HepG2 (cell line): Measurements from ENCODE around the gene CKS2. TPM values are rescaled to one million over a fixed set of nuclear protein-coding genes. Genes with fewer than 3 reads are reported as not detected.

ENCODE experiments used
- ATAC-seq: fragments of 200-7000 bp; cut with Tn5 transposase; 3 replicates; pipeline ENCODE4 v1.9.1; 2020; ENCODE audit warnings: mild to moderate bottlenecking, moderate library complexity
- BruUV-seq: library from RNA; stranded (reverse); fragments of 400-500 nt; replicated peaks from 2 replicates; lab custom pipeline; 2021; lab: Mats Ljungman, UMichigan
- CTCF ChIA-PET: fragments of 300-600 bp; formaldehyde crosslinking; extraction: SDS; loops from one replicate; lab custom pipeline; 2021; ENCODE audit warnings: low total read pairs, inconsistent platforms, low intra/inter-chr PET ratio; lab: Yijun Ruan, JAX
- POLR2A ChIA-PET: fragments of 350-600 bp; sonication (Branson Sonifier 250); formaldehyde crosslinking; loops from one replicate; lab custom pipeline; 2020; ENCODE audit warnings: antibody characterized with exemption, inconsistent platforms; lab: Yijun Ruan, JAX
- DNase-seq: peaks from one replicate; pipeline ENCODE4 v3.0.0-alpha.2; 2015; ENCODE audit warnings: low spot score
- FAIRE-seq: peaks from 3 replicates; lab custom pipeline; 2011; peaks lifted over from hg19 to GRCh38; lab: Jason Lieb, UNC
- H2AFZ ChIP-seq: one replicate; pipeline ENCODE4 v1.6.1; 2011; ENCODE audit warnings: low read length, inconsistent platforms
- H3K27ac ChIP-seq: fragments of 300-600 bp; 3 replicates; pipeline ENCODE4 v1.8.0; 2011; ENCODE audit warnings: mixed run types, mild to moderate bottlenecking, mixed read lengths, low read length, inconsistent platforms; ENCODE audit not compliant: insufficient read depth; ENCODE audit errors: extremely low read length
- H3K27me3 ChIP-seq, 2 experiments: fragments of 200-600 bp in 1 of 2; 2 replicates in 1 of 2; 3 replicates in 1 of 2; pipeline versions ENCODE4 v1.6.0 to v1.8.0; 2011; ENCODE audit warnings: low read length in 2 of 2, mild to moderate bottlenecking in 2 of 2, moderate library complexity in 2 of 2, inconsistent platforms in 1 of 2; ENCODE audit not compliant: insufficient read depth in 2 of 2, control insufficient read depth in 1 of 2
- H3K36me3 ChIP-seq, 2 experiments: fragments of 200-600 bp in 1 of 2; replicated peaks in 1 of 2; 2 replicates in 1 of 2; 3 replicates in 1 of 2; pipeline versions ENCODE4 v1.5.1 to v1.8.0; 2011; ENCODE audit warnings: low read length in 2 of 2, inconsistent platforms in 1 of 2; ENCODE audit not compliant: insufficient read depth in 2 of 2, control insufficient read depth in 1 of 2
- H3K4me1 ChIP-seq: 2 replicates; pipeline ENCODE4 v1.5.1; 2012; ENCODE audit warnings: low read length, inconsistent platforms; ENCODE audit not compliant: insufficient read depth
- H3K4me2 ChIP-seq: 2 replicates; pipeline ENCODE4 v1.6.0; 2011; ENCODE audit warnings: low read depth, low read length, inconsistent platforms
- H3K4me3 ChIP-seq, 3 experiments: fragments of 200-600 bp in 1 of 3; sonication (generic), shearing (Covaris generic) in 1 of 3; replicated peaks in 1 of 3; 2 replicates each; pipeline ENCODE4 v1.5.1; 2011 to 2016; ENCODE audit warnings: low read length in 3 of 3, inconsistent platforms in 2 of 3, low read depth in 2 of 3, mild to moderate bottlenecking in 2 of 3, control low read depth in 1 of 3, mixed read lengths in 1 of 3; ENCODE audit not compliant: insufficient read depth in 1 of 3
- H3K79me2 ChIP-seq: one replicate; pipeline ENCODE4 v1.6.1; 2011; ENCODE audit warnings: low read length, inconsistent platforms; ENCODE audit not compliant: insufficient read depth
- H3K9ac ChIP-seq: 2 replicates; pipeline ENCODE4 v1.6.0; 2011; ENCODE audit warnings: mild to moderate bottlenecking, low read depth, low read length, inconsistent platforms; ENCODE audit not compliant: insufficient read depth
- H3K9me3 ChIP-seq: 2 replicates; pipeline ENCODE4 v1.5.1; 2012; ENCODE audit warnings: mild to moderate bottlenecking, low read length
- H4K20me1 ChIP-seq: 2 replicates; pipeline ENCODE4 v1.6.0; 2011; ENCODE audit warnings: inconsistent platforms, mild to moderate bottlenecking, low read length, moderate library complexity; ENCODE audit not compliant: insufficient read depth
- NKX3-1 ChIP-seq: sonication (generic); formaldehyde crosslinking; IDR thresholded peaks from 2 replicates; pipeline ENCODE4 v1.5.0; 2020; ENCODE audit warnings: missing genetic modification reagents
- U2AF2 ChIP-seq: fragments of 200-400 bp; formaldehyde crosslinking; IDR thresholded peaks from 2 replicates; pipeline ENCODE4 v1.6.1; 2017; ENCODE audit warnings: low read depth, mild to moderate bottlenecking, low read length
- ZNF160 ChIP-seq: sonication (generic); formaldehyde crosslinking; IDR thresholded peaks from 2 replicates; pipeline ENCODE4 v1.8.0; 2022; ENCODE audit warnings: mild to moderate bottlenecking, inconsistent platforms, missing genetic modification reagents
- ZNF557 ChIP-seq: sonication (generic); formaldehyde crosslinking; IDR thresholded peaks from 2 replicates; pipeline ENCODE4 v1.4.0; 2020; ENCODE audit warnings: missing genetic modification reagents
- WGBS: methylation state at CpG from one replicate; pipeline ENCODE4 v1.1.6; 2017; ENCODE audit warnings: low lambda C conversion rate; 5-methylcytosine and 5-hydroxymethylcytosine counted together
- in situ Hi-C: cut with HindIII; loops from 2 replicates; pipeline ENCODE4 v1.10.0; 2017; ENCODE audit warnings: low pct_unique_long_range_greater_than_20kb; ENCODE audit not compliant: extremely low pct_ligation_motif_present
- intact Hi-C: fragments of 100-400 bp; cut with micrococcal nuclease; formaldehyde crosslinking; loops from one replicate; pipeline ENCODE4 v1.10.0; 2022; ENCODE audit not compliant: unreplicated experiment
- polyA plus RNA-seq, 8 experiments: library from polyadenylated mRNA; depleted of rRNA in 3 of 8; stranded (reverse) in 7 of 8; unstranded in 1 of 8; fragments of >200 nt; fragmentation: Illumina TruSeq in 4 of 8; extraction: Trizol in 4 of 8; gene quantifications; 2 replicates each; pipeline versions ENCODE4 v1.2.1 to v1.2.3, GENCODE V29; 2011 to 2016; ENCODE audit warnings: low read depth in 4 of 8, missing spikeins in 1 of 8, mixed read lengths in 1 of 8; ENCODE audit not compliant: insufficient read depth in 1 of 8
- total RNA-seq, 5 experiments: library from RNA; depleted of rRNA; stranded (reverse); fragments of >200 nt; fragmentation: Illumina TruSeq; extraction: Trizol; gene quantifications; 2 replicates each; pipeline ENCODE4 v1.2.3, GENCODE V29; 2016; ENCODE audit warnings: low read depth in 1 of 5
- TF ChIP-seq, protein P1 (sequence below): sonication (generic); formaldehyde crosslinking; IDR thresholded peaks from 2 replicates; pipeline ENCODE4 v1.4.0; 2020; ENCODE audit warnings: missing genetic modification reagents
- TF ChIP-seq, protein P2 (sequence below): sonication (generic); formaldehyde crosslinking; IDR thresholded peaks from 2 replicates; pipeline ENCODE4; 2020; ENCODE audit warnings: missing genetic modification reagents, mild to moderate bottlenecking, borderline replicate concordance
- TF ChIP-seq, protein P3 (sequence below): sonication (generic); formaldehyde crosslinking; IDR thresholded peaks from 2 replicates; pipeline ENCODE4 v1.5.0; 2020; ENCODE audit warnings: mild to moderate bottlenecking, missing genetic modification reagents
- TF ChIP-seq, protein P4 (sequence below): sonication (generic); formaldehyde crosslinking; IDR thresholded peaks from 2 replicates; pipeline ENCODE4 v1.4.0; 2020; ENCODE audit warnings: mild to moderate bottlenecking, missing genetic modification reagents

Gene CKS2
- total and polyA plus RNA-seq, 2 of the 13 experiments (the other 11 are each of a cell fraction or from before 2014, with no cell fraction given): 251 to 317 TPM

DNA sequence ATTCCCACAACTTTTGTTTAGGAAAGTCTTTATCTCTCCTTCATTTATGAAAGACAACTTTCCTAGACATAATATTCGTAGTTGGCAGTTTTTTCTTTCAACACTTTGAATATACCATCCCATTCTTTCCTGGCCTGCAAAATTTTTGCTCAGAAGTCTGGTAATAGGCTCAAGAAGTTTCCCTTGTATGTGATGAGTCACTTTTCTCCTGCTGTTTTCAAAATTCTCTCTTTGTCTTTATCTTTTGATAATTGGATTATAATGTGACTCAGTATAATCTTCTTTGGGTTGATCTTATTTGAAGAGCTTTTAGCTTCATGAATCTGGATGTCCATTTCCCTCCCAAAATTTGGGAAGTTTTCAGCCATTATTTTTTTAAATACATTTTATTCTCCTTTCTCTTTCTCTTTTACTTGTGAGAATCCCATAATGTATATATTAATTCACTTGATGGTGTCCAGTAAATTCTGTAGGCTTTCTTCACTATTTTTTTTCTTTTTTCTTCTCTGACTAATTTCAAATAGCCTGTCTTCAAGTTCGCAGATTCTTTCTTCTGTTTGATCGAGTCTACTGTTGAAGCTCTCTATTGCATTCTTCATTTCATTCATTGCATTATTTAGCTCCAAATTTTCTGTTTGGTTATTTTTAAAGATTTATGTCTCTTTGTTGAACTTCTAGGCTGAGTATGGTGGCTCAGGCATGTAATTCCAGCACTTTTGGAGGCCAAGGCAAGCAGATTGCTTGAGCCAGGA, 37.3 kb upstream of the CKS2 start:
- ATAC-seq (no peak), FAIRE-seq (no peak), DNase-seq (no peak)
- H3K79me2 ChIP-seq: no peaks in the 10 kb centered on the region
- WGBS: 23% methylated on average over 3 of the region's 3 CpGs
- H3K27me3 ChIP-seq: no peaks in the 10 kb centered on the region
- no TSS peak for BruUV-seq
- ChIA-PET CTCF (no interaction called here), POLR2A (no interaction called here)
- H3K4me2 ChIP-seq: no peak overlapping the region
- H3K9ac ChIP-seq: no peak overlapping the region
- no peak overlapping the region for H2AFZ ChIP-seq
- H3K36me3 ChIP-seq: no peaks in the 10 kb centered on the region
- peaks cover 33% of the 10 kb centered on the region for H3K9me3 ChIP-seq
- in situ Hi-C loops (no loop called here), intact Hi-C loops (no loop called here)
- H3K4me1 ChIP-seq: no peaks in the 10 kb centered on the region
- H4K20me1 ChIP-seq: no peaks in the 10 kb centered on the region
- no peak overlapping the region for H3K4me3 ChIP-seq
- no peak overlapping the region for H3K27ac ChIP-seq
- TF ChIP-seq, protein P1, sequence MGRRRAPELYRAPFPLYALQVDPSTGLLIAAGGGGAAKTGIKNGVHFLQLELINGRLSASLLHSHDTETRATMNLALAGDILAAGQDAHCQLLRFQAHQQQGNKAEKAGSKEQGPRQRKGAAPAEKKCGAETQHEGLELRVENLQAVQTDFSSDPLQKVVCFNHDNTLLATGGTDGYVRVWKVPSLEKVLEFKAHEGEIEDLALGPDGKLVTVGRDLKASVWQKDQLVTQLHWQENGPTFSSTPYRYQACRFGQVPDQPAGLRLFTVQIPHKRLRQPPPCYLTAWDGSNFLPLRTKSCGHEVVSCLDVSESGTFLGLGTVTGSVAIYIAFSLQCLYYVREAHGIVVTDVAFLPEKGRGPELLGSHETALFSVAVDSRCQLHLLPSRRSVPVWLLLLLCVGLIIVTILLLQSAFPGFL (CRISPR knock-in tag): no peak
- peak; percentile 99 for TF ChIP-seq ZNF160 (CRISPR knock-in tag)

DNA sequence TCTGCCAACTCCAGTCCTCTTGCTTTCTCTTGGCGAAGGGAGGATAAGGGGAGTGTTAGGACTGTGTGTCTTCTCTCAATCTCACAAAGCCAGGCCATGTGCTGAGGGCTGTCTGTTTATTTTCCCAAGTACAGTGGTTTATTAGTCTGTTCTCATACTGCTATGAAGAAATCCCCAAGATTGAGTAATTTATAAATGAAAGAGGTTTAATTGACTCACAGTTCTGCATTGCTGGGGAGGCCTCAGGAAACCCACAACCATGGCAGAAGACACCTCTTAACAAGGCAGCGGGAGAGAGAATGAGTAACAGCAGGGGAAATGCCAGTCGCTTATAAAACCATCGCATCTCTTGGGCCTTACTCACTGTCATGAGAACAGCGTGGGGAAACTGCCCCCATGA, 36.2 kb upstream of the CKS2 start:
- no TSS peak for BruUV-seq
- H3K79me2 ChIP-seq: no peaks in the 10 kb centered on the region

More for the DNA sequence above, 36.2 kb upstream of the CKS2 start:
- ATAC-seq (no peak), FAIRE-seq (no peak), DNase-seq (no peak)
- ChIA-PET CTCF (no interaction called here), POLR2A (no interaction called here)
- Histone ChIP-seq H4K20me1 (no peaks in the 10 kb centered on the region), H3K4me2 (no peak overlapping the region), H3K9ac (no peak overlapping the region), H2AFZ (no peak overlapping the region), H3K27me3 (no peaks in the 10 kb centered on the region), H3K36me3 (no peaks in the 10 kb centered on the region), H3K4me1 (no peaks in the 10 kb centered on the region), H3K9me3 (peaks cover 33% of the 10 kb centered on the region), H3K4me3 (no peak overlapping the region), H3K27ac (no peak overlapping the region)
- 48% methylated on average over 5 of the region's 5 CpGs for WGBS
- in situ Hi-C loops: no loop called here
- intact Hi-C loops: no loop called here
- TF ChIP-seq ZNF557 (CRISPR knock-in tag) (no peak), NKX3-1 (CRISPR knock-in tag) (no peak), U2AF2 (no peak)
- TF ChIP-seq, protein P2, sequence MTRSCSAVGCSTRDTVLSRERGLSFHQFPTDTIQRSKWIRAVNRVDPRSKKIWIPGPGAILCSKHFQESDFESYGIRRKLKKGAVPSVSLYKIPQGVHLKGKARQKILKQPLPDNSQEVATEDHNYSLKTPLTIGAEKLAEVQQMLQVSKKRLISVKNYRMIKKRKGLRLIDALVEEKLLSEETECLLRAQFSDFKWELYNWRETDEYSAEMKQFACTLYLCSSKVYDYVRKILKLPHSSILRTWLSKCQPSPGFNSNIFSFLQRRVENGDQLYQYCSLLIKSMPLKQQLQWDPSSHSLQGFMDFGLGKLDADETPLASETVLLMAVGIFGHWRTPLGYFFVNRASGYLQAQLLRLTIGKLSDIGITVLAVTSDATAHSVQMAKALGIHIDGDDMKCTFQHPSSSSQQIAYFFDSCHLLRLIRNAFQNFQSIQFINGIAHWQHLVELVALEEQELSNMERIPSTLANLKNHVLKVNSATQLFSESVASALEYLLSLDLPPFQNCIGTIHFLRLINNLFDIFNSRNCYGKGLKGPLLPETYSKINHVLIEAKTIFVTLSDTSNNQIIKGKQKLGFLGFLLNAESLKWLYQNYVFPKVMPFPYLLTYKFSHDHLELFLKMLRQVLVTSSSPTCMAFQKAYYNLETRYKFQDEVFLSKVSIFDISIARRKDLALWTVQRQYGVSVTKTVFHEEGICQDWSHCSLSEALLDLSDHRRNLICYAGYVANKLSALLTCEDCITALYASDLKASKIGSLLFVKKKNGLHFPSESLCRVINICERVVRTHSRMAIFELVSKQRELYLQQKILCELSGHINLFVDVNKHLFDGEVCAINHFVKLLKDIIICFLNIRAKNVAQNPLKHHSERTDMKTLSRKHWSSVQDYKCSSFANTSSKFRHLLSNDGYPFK: no peak
- TF ChIP-seq, protein P3, sequence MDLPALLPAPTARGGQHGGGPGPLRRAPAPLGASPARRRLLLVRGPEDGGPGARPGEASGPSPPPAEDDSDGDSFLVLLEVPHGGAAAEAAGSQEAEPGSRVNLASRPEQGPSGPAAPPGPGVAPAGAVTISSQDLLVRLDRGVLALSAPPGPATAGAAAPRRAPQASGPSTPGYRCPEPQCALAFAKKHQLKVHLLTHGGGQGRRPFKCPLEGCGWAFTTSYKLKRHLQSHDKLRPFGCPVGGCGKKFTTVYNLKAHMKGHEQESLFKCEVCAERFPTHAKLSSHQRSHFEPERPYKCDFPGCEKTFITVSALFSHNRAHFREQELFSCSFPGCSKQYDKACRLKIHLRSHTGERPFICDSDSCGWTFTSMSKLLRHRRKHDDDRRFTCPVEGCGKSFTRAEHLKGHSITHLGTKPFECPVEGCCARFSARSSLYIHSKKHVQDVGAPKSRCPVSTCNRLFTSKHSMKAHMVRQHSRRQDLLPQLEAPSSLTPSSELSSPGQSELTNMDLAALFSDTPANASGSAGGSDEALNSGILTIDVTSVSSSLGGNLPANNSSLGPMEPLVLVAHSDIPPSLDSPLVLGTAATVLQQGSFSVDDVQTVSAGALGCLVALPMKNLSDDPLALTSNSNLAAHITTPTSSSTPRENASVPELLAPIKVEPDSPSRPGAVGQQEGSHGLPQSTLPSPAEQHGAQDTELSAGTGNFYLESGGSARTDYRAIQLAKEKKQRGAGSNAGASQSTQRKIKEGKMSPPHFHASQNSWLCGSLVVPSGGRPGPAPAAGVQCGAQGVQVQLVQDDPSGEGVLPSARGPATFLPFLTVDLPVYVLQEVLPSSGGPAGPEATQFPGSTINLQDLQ (CRISPR knock-in tag): no peak
- TF ChIP-seq, protein P4, sequence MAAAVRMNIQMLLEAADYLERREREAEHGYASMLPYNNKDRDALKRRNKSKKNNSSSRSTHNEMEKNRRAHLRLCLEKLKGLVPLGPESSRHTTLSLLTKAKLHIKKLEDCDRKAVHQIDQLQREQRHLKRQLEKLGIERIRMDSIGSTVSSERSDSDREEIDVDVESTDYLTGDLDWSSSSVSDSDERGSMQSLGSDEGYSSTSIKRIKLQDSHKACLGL (CRISPR knock-in tag): no peak
